ENCODE measurements around the gene GPR63. TPM values are rescaled to one million over a fixed set of nuclear protein-coding genes. Genes with fewer than 3 reads are reported as not detected.

The GPR63 gene
- total RNA-seq, 1 experiment from 2014 or later, result not detected

DNA sequence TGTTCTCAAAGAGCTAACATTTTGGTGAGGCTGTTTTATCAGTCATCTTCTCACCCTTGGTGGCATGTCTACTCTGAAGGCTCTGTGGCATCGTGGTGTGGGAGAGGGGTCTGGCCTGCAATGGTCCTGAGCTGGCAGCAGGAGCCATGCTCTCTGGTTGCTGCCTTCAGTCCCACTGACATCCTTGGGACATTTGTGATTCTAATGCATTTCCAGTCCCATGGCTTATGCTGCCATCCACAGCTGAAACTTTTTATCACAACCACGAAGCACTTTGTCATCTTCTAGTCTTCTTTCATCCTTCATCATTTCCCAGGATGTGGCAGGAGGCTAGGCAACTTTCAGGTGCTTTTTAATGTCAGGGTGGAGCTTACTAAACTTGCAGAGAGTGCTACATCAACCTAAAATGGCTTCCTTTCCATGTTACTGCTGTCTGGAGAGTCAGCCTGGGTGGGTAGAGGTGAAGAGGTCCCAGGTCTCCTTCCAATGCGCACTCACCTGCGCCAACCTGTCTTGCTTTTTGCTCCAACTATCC is 77.1 kb downstream of the GPR63 start:
- DNase-seq (ENCODE audit: low spot score), result no peak

DNA sequence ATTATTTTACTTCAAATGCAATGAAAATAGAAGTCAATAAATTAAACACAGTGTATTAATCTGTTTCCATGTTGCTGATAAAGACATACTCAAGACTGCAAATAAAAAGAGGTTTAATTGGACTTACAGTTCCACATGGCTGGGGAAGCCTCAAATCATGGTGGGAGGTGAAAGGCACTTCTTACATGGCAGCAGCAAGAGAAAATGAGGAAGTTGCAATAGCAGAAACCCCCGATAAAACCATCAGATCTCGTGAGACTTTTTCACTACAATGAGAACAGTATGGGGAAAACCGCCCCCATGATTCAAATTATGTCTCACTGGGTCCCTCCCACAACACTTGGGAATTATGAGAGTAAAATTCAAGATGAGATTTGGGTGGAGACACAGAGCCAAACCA is 82.2 kb downstream of the GPR63 start:
- DNase-seq (ENCODE audit: low spot score), result no peak

DNA sequence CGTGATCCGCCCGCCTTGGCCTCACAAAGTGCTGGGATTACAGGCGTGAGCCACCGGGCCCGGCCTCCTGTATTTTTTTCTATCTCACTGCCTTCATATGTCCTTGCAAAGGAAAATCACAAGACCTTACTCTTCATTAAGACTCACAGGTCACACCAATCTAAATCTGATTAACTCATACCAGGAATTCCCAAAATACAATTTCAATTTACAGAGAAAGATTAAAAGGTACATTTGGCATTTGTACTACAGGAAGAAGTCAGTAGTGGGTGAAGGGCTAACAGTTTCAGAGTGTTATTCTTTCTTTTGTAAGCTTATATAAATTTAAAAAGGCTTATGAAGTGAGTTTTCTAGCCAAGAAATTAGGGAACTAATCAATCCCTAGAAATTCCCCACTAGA is 87.4 kb downstream of the GPR63 start:
- DNase-seq (ENCODE audit: low spot score), result no peak

Other genes starting within 250 kb of the GPR63 start
- gene NDUFAF4, start 60.4 kb upstream of the GPR63 start, total RNA-seq (2014; rRNA removed; shearing (Covaris generic)), result 10.3 and 11.8 TPM in 2 replicates
- gene KLHL32, start 87.3 kb upstream of the GPR63 start, total RNA-seq (2014; rRNA removed; shearing (Covaris generic)), result 0.64 TPM in 1 of 2 replicates, not detected in the other